Skin of body (tissue), 2 donors: ENCODE results near the gene AXIN1. TPM values are rescaled to one million over a fixed set of nuclear protein-coding genes. Genes with fewer than 3 reads are reported as not detected.
"Not testable (repeated sequence)": the region's sequence is repeated elsewhere in the genome, so short reads cannot be mapped to it uniquely, and the experiment has no call there.

Experiments used
- DNase-seq: peaks from one replicate; lab custom pipeline; 2025; lab: John Stamatoyannopoulos, UW
- total RNA-seq: library from RNA; depleted of rRNA; stranded (reverse); fragments of >200 nt; gene quantifications from one replicate; pipeline ENCODE4 v1.2.3, GENCODE V29; 2014

Gene AXIN1
- total RNA-seq, 1 donor from 2014 or later: 13.3 TPM

GRCh38 chr16:268141-269053, 84.1 kb downstream of the AXIN1 start:
- no peak for DNase-seq

GRCh38 chr16:267562-267961, 85.0 kb downstream of the AXIN1 start:
- not testable (repeated sequence) for DNase-seq

- no peak for DNase-seq
Measured at GRCh38 chr16:266258-267164, 86.0 kb downstream of the AXIN1 start.

- DNase-seq: no peak
Measured at GRCh38 chr16:265711-266110, 86.8 kb downstream of the AXIN1 start.

GRCh38 chr16:265002-265529, 87.5 kb downstream of the AXIN1 start:
- no peak for DNase-seq

GRCh38 chr16:264440-264951, 88.0 kb downstream of the AXIN1 start:
- DNase-seq: no peak

- no peak for DNase-seq
Measured at GRCh38 chr16:263944-264343, 88.6 kb downstream of the AXIN1 start.

- no peak for DNase-seq
Measured at GRCh38 chr16:263182-263774, 89.2 kb downstream of the AXIN1 start.

GRCh38 chr16:262121-262745, 90.3 kb downstream of the AXIN1 start:
- no peak for DNase-seq

- no peak for DNase-seq
Measured at GRCh38 chr16:261031-261691, 91.4 kb downstream of the AXIN1 start.

GRCh38 chr16:260326-260725, 92.2 kb downstream of the AXIN1 start:
- DNase-seq: no peak

- DNase-seq: no peak
Measured at GRCh38 chr16:259814-260253, 92.7 kb downstream of the AXIN1 start.

- no peak for DNase-seq
Measured at GRCh38 chr16:259226-259625, 93.3 kb downstream of the AXIN1 start.

- DNase-seq: not testable (repeated sequence)
Measured at GRCh38 chr16:258091-258490, 94.4 kb downstream of the AXIN1 start.

GRCh38 chr16:255183-255582, 97.3 kb downstream of the AXIN1 start:
- DNase-seq: no peak

GRCh38 chr16:254461-254860, 98.1 kb downstream of the AXIN1 start:
- no peak for DNase-seq

GRCh38 chr16:253833-254232, 98.7 kb downstream of the AXIN1 start:
- no peak for DNase-seq

- DNase-seq: no peak
Measured at GRCh38 chr16:252366-253337, 99.9 kb downstream of the AXIN1 start.

GRCh38 chr16:249431-249830, 103.1 kb downstream of the AXIN1 start:
- DNase-seq: no peak
